ENCODE measurements around the gene ALPP. TPM values are rescaled to one million over a fixed set of nuclear protein-coding genes. Genes with fewer than 3 reads are reported as not detected.
"Not testable (repeated sequence)": the region's sequence is repeated elsewhere in the genome, so short reads cannot be mapped to it uniquely, and the experiment has no call there.

Gene ALPP
- total RNA-seq, 1 donor from 2014 or later, result not detected

GRCh38 chr2:232388324-232388891 is 9.9 kb downstream of the ALPP start:
- no peaks in the 10 kb centered on the region for H3K9me3 Mint-ChIP-seq (ENCODE audit: unreplicated experiment)
- no peak for DNase-seq (ENCODE audit: low spot score)
- H3K4me3 Mint-ChIP-seq (ENCODE audit: unreplicated experiment), result no peak overlapping the region
- no peak overlapping the region for H3K27ac Mint-ChIP-seq (ENCODE audit: unreplicated experiment)
- H3K36me3 Mint-ChIP-seq (ENCODE audit: low read depth, unreplicated experiment), result peaks cover 14% of the 10 kb centered on the region
- peaks cover 24% of the 10 kb centered on the region for H3K27me3 Mint-ChIP-seq (ENCODE audit: unreplicated experiment)
- TF ChIP-seq, protein P1, sequence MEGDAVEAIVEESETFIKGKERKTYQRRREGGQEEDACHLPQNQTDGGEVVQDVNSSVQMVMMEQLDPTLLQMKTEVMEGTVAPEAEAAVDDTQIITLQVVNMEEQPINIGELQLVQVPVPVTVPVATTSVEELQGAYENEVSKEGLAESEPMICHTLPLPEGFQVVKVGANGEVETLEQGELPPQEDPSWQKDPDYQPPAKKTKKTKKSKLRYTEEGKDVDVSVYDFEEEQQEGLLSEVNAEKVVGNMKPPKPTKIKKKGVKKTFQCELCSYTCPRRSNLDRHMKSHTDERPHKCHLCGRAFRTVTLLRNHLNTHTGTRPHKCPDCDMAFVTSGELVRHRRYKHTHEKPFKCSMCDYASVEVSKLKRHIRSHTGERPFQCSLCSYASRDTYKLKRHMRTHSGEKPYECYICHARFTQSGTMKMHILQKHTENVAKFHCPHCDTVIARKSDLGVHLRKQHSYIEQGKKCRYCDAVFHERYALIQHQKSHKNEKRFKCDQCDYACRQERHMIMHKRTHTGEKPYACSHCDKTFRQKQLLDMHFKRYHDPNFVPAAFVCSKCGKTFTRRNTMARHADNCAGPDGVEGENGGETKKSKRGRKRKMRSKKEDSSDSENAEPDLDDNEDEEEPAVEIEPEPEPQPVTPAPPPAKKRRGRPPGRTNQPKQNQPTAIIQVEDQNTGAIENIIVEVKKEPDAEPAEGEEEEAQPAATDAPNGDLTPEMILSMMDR (IDR thresholded peaks at IDR 0.05; ENCODE audit: unreplicated experiment), result no peak
- peaks cover 13% of the 10 kb centered on the region for H3K4me1 Mint-ChIP-seq (ENCODE audit: unreplicated experiment)

DNA sequence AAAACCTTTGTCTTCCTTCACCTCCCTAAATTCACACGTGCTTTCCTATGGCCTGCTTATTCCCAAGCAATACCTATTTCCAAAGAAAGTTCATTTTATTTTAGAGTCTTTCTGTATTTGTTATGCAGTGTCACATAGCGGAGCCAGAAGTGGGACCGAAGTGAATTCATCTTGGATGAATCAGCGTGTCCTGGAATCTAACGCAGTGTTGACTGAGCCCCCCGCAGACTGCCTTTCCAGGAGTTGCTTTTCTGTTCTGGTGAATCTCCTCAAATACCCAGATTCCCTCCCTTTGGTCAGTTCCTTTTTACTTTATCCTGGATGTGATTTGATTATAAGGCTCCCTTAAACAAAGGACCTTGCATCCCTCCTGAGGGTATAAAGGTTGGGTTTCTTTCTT is 10.8 kb downstream of the ALPP start:
- H3K4me1 Mint-ChIP-seq (ENCODE audit: unreplicated experiment), result peaks cover 13% of the 10 kb centered on the region
- no peak overlapping the region for H3K27ac Mint-ChIP-seq (ENCODE audit: unreplicated experiment)
- H3K4me3 Mint-ChIP-seq (ENCODE audit: unreplicated experiment), result peak overlapping the region; percentile 75
- peaks cover 14% of the 10 kb centered on the region for H3K36me3 Mint-ChIP-seq (ENCODE audit: low read depth, unreplicated experiment)
- no peaks in the 10 kb centered on the region for H3K9me3 Mint-ChIP-seq (ENCODE audit: unreplicated experiment)
- peaks cover 24% of the 10 kb centered on the region for H3K27me3 Mint-ChIP-seq (ENCODE audit: unreplicated experiment)
- no peak for DNase-seq (ENCODE audit: low spot score)
- TF ChIP-seq, protein P1 (IDR thresholded peaks at IDR 0.05; ENCODE audit: unreplicated experiment), result no peak

DNA sequence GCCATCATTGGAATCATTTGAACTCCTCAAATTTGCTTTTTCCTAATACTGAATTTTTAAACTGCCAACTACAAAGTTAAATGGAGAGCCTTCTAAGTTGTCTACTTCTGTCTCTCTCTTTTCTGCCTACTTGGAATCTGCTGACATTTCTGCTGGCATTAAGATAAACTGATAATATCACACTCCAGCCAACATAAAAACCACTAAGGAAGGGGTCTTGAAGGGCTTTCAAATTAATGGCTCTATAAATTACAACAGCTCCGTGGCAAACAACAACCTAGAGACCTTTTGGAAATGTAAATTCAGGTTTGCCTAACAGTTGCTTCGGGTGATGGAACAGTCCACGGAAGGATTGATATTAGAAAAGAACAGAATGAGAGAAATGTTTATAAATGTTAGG is 12.1 kb downstream of the ALPP start:
- peaks cover 12% of the 10 kb centered on the region for H3K36me3 Mint-ChIP-seq (ENCODE audit: low read depth, unreplicated experiment)
- H3K9me3 Mint-ChIP-seq (ENCODE audit: unreplicated experiment), result no peaks in the 10 kb centered on the region
- H3K27ac Mint-ChIP-seq (ENCODE audit: unreplicated experiment), result no peak overlapping the region
- no peak overlapping the region for H3K4me3 Mint-ChIP-seq (ENCODE audit: unreplicated experiment)
- TF ChIP-seq, protein P1 (IDR thresholded peaks at IDR 0.05; ENCODE audit: unreplicated experiment), result no peak
- no peak for DNase-seq (ENCODE audit: low spot score)
- peaks cover 10% of the 10 kb centered on the region for H3K4me1 Mint-ChIP-seq (ENCODE audit: unreplicated experiment)
- H3K27me3 Mint-ChIP-seq (ENCODE audit: unreplicated experiment), result peaks cover 19% of the 10 kb centered on the region

DNA sequence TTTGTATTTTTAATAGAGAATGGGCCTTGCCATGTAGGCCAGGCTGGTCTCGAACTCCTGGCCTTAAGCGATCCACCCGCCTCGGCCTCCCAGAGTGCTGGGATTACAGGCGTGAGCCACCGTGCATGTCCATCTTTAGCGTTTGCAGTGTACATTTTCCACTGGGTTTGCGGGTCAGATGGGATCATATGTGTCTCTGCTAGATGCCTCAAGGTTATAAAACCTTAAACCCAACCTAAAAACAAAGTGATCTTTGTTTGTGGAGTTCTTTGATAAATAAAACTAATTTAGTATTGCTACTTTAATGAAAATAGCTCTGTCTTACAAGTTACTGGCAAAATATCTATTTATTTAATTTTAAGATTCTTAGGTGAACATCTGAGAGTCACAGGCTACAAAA is 15.0 kb downstream of the ALPP start:
- H3K9me3 Mint-ChIP-seq (ENCODE audit: unreplicated experiment), result no peaks in the 10 kb centered on the region
- no peak overlapping the region for H3K4me3 Mint-ChIP-seq (ENCODE audit: unreplicated experiment)
- peaks cover 3% of the 10 kb centered on the region for H3K4me1 Mint-ChIP-seq (ENCODE audit: unreplicated experiment)
- TF ChIP-seq, protein P1 (IDR thresholded peaks at IDR 0.05; ENCODE audit: unreplicated experiment), result no peak
- no peak overlapping the region for H3K27ac Mint-ChIP-seq (ENCODE audit: unreplicated experiment)
- peaks cover 8% of the 10 kb centered on the region for H3K36me3 Mint-ChIP-seq (ENCODE audit: low read depth, unreplicated experiment)
- H3K27me3 Mint-ChIP-seq (ENCODE audit: unreplicated experiment), result peaks cover 8% of the 10 kb centered on the region
- DNase-seq (ENCODE audit: low spot score), result no peak

GRCh38 chr2:232394431-232394830 is 15.9 kb downstream of the ALPP start:
- not testable (repeated sequence) for H3K4me3 Mint-ChIP-seq (ENCODE audit: unreplicated experiment); H3K27me3 Mint-ChIP-seq (ENCODE audit: unreplicated experiment); H3K27ac Mint-ChIP-seq (ENCODE audit: unreplicated experiment); H3K9me3 Mint-ChIP-seq (ENCODE audit: unreplicated experiment); DNase-seq (ENCODE audit: low spot score); H3K36me3 Mint-ChIP-seq (ENCODE audit: low read depth, unreplicated experiment); H3K4me1 Mint-ChIP-seq (ENCODE audit: unreplicated experiment)
